DMS53 treated with DMSO at 0.1 percent for 48 hours (cell line): ENCODE measurements around the gene MATK.
A peak's percentile ranks its signal among the peaks of the same experiment; 100 is the strongest.

Experiments
- DNase-seq: peaks from one replicate; lab custom pipeline; 2025; ENCODE audit not compliant: unreplicated experiment; lab: John Stamatoyannopoulos, UW

Gene MATK, protein sequence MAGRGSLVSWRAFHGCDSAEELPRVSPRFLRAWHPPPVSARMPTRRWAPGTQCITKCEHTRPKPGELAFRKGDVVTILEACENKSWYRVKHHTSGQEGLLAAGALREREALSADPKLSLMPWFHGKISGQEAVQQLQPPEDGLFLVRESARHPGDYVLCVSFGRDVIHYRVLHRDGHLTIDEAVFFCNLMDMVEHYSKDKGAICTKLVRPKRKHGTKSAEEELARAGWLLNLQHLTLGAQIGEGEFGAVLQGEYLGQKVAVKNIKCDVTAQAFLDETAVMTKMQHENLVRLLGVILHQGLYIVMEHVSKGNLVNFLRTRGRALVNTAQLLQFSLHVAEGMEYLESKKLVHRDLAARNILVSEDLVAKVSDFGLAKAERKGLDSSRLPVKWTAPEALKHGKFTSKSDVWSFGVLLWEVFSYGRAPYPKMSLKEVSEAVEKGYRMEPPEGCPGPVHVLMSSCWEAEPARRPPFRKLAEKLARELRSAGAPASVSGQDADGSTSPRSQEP

GRCh38 chr19:3785938-3786824, at the start of gene MATK:
TSS of gene MATK (minus strand) at chr19:3786381. CDS start at chr19:3785135, 1,246 bp downstream.
- no peak for DNase-seq

DNA sequence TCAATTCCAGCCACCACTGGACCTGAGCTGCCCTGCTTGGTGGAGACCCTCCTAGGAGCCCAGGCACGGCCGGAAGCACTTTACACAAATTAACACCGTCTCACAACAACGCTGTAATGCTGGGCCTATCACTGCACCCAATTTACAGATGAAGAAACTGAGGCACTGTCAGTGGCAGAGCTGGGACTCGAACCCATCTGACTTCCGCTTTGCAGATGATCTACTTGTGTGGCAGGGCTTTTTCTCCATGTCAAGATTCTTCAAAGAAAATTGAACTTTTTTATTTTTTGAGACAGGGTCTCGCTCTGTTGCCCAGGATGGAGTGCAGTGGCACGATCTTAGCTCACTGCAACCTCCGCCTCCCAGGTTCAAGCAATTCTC, 48.9 kb upstream of the MATK start:
- DNase-seq, result no peak

DNA sequence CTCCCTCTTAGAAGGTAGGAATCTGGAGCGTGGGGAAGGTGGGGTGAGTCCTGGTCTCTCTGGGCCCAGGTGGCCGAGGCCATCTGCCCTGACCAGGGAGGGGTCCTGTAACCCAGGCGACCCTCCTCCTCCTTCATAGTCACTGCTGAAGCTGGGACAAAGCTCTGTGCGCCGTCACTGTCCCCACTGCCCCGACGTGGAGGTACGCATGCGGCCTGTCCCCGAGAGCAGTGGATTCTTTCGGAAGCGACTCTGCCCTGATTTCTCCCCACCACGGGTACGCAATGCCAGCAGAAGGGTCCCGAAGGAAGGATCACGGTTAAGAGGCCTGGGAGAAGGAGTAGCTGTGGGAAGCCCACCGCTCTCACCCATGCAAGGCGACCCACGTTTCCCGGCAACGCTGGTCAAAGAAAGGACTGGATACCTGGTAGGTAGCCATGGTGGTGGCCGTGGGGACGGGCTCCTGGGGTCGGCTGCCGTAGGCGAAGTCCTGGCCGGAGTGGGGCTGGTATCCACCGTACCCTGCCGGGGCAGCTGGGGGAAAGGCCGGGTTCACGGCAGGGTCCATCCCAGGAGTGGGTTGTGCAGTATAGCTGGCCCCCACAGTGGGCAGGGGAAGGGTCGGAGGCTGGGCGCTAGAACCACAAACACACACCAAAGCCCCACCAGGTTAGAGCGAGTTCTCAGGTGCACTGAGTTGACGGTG, 48.3 kb upstream of the MATK start:
- no peak for DNase-seq

- DNase-seq, result no peak
Measured at GRCh38 chr19:3833578-3834348, 47.6 kb upstream of the MATK start.

DNA sequence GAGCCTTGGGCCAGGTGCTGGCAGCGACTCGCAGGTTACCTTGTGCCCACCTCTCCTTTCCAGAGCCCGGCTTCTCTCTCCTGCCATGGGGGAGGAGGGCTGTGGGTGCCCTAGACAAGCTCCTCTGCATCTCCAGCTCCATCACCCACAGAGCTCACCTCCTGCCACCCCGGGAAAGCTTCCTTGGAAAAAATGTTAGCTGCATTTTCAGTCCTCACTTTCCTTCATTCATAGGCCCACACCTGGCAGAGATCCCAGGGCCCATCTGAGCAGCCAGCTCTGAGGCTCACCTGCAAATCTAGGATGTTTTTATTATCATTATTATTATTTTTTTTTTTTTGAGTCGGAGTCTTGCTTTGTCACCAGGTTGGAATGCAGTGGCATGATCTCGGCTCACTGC, 45.8 kb upstream of the MATK start:
- no peak for DNase-seq

DNA sequence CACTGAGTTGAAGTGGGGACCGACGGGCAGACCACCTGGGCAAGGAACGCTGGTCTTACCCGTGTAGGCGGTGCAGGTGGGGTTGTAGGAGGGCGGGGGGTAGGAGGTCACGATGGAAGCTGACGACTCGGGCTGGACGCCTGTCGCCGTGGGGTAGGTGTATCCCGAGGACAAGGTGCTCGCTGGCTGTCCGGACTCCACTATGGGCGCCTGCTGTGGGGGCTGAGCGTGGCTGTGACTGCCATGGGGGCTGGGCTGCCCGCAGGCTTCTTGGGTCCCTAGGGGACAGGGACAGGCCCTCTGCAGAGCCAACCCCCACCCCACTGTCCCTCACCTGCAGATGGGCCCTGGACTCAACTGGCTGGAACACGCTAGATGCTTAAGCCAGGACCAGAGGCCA, 45.4 kb upstream of the MATK start:
- DNase-seq, result no peak

DNA sequence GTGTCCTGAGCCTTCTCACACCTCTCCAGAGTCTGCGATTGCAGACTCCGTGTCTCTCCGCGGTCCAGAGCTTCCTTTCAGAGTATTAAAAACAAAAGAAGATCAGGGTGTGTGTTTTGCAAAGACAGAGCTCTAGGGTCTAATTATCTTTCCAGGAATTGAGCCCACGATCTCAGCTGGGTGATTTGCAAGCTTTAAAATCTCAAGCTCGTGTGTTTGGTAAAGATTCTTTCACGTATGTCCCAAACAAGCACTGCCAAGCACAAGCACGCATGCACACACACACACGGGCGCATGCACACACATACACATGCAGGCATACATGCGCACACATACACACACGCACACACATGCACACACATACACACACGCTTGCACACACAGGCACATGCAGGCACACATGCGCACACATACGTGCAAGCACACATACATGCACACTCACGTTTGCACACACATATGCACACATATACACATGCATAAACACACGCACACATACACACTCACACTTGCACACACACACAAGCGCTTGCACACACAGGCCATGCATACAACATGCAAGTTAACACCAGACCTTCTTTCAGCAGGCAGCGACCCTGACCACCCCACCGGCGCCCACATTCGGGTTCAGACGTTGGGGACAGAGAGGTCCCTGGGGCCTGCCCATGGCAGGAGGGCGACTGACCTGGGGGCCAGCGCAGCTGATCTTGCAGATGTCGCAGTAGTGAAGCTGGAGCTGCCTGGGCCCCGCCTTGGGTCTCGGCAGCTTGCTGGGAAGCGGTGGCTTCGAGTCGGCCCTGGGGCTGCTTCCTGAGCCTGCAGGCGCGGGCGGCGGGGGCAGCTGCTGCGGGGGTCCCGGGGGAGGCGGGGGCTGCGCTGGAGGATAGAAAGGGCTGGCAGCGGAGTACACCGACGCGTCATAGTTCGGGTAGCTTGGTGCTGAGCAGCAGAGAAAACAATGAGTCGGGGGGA, 44.7 kb upstream of the MATK start:
- DNase-seq, result no peak

DNA sequence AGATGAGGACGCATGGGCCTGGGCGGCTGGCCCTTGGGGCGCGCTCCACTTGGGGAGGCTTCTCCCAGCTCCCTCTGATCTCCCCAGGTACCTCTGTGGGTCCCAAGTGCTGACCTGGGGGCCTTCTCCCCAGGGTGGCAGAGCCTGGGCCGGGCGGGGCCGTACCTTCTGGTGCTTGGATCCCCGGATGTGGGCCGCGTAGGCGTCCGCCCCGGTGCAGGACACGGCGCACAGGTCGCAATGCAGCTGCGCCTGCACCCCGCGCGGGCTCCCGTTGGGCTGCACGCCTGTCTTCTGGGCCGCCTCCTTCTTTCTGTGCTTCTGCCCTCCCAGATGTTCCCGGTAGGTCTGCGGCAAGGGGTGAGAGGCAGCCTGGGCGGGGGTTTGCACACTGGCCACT, 41.1 kb upstream of the MATK start:
- no peak for DNase-seq

DNA sequence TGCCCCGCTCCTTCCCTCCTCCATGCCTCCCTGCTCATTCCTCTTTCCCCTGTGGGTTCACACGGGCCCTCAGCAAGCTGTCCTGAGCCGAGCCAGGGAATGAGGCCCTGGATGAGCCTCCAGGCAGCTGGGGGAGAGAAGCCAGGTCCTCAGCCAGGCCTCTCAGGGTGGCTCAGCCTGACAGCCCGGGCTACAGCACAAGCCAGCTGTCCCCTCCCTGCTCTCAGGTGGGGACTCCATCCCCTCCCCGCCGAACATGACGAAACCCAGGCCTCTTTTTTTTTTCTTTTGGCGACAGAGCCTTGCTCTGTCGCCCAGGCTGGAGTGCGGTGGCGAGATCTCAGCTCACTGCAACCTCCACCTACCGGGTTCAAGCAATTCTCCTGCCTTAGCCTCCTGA, 40.0 kb upstream of the MATK start:
- DNase-seq, result no peak

DNA sequence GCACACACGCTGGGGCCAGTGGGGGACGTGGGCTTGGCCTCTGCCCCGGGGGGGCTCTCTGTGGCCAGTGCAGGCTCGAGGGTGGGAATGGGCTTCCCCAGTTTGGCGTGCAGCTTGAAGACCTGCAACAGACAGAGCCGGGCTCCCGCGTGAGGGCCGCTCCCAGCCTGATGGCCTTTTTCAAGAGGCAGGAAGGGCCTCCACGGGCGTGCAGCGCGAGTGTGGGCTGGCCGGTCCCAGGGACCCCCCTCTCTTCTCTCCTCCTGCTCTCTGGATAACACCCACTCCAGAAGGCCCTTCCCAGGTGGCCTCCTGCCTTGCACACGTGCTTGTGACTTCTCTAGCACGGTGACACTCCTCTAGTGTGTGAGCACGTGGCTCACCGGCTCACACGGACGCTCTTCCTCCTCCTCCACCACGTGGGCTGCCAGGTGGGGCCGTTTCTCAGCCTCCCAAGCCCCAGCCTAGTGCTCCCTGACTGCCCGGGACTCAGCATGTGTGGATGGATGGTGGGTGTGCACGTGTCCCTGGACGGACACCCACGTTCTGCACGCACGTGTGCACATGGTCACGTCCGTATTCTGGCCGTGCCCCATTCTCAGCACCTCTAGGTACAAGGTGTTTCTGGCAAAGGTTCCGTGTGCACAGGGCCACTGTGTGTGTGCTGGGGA, 39.2 kb upstream of the MATK start:
- DNase-seq, result no peak

- no peak for DNase-seq
Measured at GRCh38 chr19:3823350-3823713, 37.2 kb upstream of the MATK start.

DNA sequence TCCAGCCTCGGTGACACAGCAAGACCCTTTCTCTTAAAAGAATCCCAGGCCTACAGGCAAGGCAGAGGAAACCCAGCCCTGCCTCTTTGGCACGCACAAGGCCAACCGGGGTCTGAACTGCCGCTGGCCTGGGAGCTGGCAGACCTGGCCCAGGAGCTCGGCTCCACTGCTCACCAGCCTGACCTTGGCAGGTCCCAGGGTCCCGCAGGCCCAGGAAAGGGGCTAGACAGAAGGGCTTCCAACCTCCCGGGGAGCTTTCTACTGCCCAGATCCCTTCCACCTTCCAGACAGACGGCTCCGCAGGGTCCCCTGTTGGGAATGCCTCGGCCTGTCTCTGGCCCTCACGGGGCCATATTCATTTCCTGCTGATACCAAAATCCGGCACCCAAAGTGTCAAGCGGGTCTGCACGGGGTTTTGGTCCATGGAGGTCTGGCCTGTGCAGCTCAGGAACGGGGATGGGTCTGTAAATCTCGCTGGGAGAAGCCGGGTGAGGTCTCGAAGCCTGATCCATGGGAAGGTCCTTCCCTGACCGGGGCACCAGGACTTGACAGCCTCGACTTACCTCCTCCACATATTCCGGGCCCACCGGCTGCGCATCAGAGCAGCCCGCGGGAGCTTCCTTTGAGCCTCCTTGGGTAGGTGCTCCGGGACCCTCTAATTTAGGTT, 36.6 kb upstream of the MATK start:
- DNase-seq, result no peak

- DNase-seq, result no peak
Measured at GRCh38 chr19:3821857-3822364, 35.7 kb upstream of the MATK start.

DNA sequence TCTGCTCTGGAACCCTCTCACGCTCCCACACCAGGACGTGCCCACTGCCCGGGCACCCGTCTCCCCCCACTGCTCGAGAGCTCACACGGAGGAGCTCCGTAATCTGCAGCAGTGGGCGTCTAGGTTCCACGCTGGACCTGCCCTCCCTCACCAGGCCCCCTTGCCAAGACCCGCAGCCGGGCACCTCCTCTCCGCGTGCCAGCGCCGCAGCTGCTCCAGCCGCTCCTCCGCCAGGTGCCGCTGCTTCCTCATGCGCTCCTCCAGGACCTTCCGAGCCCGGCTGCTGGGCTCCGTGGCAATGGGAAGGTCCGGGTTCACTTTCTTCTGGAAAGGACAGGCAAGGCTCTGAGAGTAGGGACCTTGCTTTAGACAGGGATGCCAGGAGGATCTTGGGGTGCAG, 35.0 kb upstream of the MATK start:
- DNase-seq, result peak; percentile 5

DNA sequence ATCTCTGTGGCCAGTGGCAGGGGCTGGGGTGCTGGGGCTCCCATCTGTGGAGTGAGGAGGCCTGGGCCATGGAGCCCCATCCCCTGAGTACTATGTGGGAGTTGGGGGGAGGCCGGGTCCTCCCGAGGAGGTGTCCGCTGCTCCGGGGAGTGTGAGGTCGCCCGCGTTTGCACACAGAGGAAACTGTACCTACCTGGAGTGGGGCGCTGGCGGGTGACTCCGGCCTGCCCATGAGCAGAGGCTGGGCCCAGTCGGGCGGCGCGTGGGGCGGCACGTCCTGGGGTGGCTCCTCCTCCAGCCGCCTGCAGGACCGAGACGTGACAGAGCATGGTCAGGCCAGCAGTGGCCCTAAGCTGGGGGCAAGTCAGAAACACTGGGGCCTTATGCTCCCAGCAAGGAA, 33.8 kb upstream of the MATK start:
- DNase-seq, result no peak

GRCh38 chr19:3818918-3819317, 32.7 kb upstream of the MATK start:
- no peak for DNase-seq

DNA sequence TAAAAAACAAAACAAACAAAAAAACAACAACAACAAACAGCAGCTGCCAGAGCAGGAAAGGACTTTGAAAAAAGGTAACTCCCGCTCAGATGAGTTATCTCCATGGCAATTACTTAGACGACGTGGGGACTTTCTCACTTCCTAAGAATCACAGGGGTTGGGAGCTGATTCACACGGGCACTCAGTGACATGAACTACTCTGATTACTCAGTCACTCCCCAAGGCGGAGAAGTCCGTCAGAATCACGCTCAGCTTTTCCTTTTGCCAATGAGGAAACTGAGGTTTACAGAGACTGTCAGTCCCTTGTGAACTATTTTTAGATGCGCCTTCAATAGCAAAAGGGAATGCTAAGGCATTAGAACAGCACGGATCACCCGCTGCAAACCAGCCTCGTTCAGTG, 32.3 kb upstream of the MATK start:
- DNase-seq, result no peak

DNA sequence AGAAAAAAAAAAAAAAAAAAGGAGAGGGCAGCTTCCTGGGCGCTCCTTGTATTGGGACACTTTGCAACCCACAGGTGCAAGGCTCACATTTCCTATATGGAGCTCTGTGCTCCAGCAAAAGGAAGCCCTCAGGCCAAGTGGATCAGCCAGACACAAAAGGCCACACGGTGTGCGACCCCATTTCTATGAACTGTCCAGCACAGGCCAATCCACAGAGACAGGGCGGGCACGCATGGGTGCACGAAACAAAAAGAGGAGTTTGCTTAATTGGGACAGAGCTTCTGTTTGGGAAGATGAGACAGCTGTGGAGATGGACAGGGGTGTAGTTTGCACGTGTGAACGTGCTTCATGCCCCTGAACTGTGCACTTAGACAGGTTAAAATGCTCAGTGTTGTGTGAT, 31.6 kb upstream of the MATK start:
- no peak for DNase-seq
